Hepatic stellate cell (primary cell): ENCODE measurements around the gene PIEZO2.

Experiments used
- DNase-seq: peaks from one replicate; pipeline ENCODE4 v3.0.0; 2011; ENCODE audit warnings: low spot score

Gene PIEZO2

GRCh38 chr18:10843565-10843964 is 305.8 kb downstream of the PIEZO2 start:
- DNase-seq, result no peak

- no peak for DNase-seq
Measured at GRCh38 chr18:10842861-10843260, 306.5 kb downstream of the PIEZO2 start.

GRCh38 chr18:10842371-10842770 is 307.0 kb downstream of the PIEZO2 start:
- no peak for DNase-seq

GRCh38 chr18:10841203-10841602 is 308.2 kb downstream of the PIEZO2 start:
- DNase-seq, result no peak

GRCh38 chr18:10840743-10841142 is 308.6 kb downstream of the PIEZO2 start:
- no peak for DNase-seq

- DNase-seq, result no peak
Measured at GRCh38 chr18:10839421-10839820, 309.9 kb downstream of the PIEZO2 start.

GRCh38 chr18:10838553-10838952 is 310.8 kb downstream of the PIEZO2 start:
- DNase-seq, result no peak

GRCh38 chr18:10834128-10834815 is 315.1 kb downstream of the PIEZO2 start:
- no peak for DNase-seq

- no peak for DNase-seq
Measured at GRCh38 chr18:10833656-10834055, 315.7 kb downstream of the PIEZO2 start.

- no peak for DNase-seq
Measured at GRCh38 chr18:10826400-10826799, 323.0 kb downstream of the PIEZO2 start.

GRCh38 chr18:10822456-10822855 is 326.9 kb downstream of the PIEZO2 start:
- DNase-seq, result no peak

- no peak for DNase-seq
Measured at GRCh38 chr18:10820681-10821080, 328.7 kb downstream of the PIEZO2 start.

GRCh38 chr18:10814336-10814735 is 335.0 kb downstream of the PIEZO2 start:
- DNase-seq, result no peak

- DNase-seq, result no peak
Measured at GRCh38 chr18:10805587-10806118, 343.7 kb downstream of the PIEZO2 start.

GRCh38 chr18:10804126-10804525 is 345.2 kb downstream of the PIEZO2 start:
- DNase-seq, result no peak

GRCh38 chr18:10798727-10799550 is 350.4 kb downstream of the PIEZO2 start:
- DNase-seq, result no peak

- no peak for DNase-seq
Measured at GRCh38 chr18:10797896-10798295, 351.5 kb downstream of the PIEZO2 start.

- no peak for DNase-seq
Measured at GRCh38 chr18:10794771-10795170, 354.6 kb downstream of the PIEZO2 start.

- DNase-seq, result no peak
Measured at GRCh38 chr18:10793730-10794370, 355.5 kb downstream of the PIEZO2 start.

- no peak for DNase-seq
Measured at GRCh38 chr18:10792181-10792580, 357.2 kb downstream of the PIEZO2 start.

GRCh38 chr18:10791169-10791831 is 358.1 kb downstream of the PIEZO2 start:
- no peak for DNase-seq

GRCh38 chr18:10789180-10789579 is 360.2 kb downstream of the PIEZO2 start:
- no peak for DNase-seq
